Fibroblast of peridontal ligament (primary cell): ENCODE measurements around the gene KLHL10.
"Not testable (repeated sequence)": the region's sequence is repeated elsewhere in the genome, so short reads cannot be mapped to it uniquely, and the experiment has no call there.

Experiments
- DNase-seq: peaks from one replicate; pipeline ENCODE4 v3.0.0-alpha.2; 2010; ENCODE audit errors: extremely low read depth

KLHL10 gene

GRCh38 chr17:41813152-41813680 lies 24.4 kb upstream of the KLHL10 start:
- DNase-seq, result no peak

GRCh38 chr17:41813699-41814124 lies 23.9 kb upstream of the KLHL10 start:
- no peak for DNase-seq

- DNase-seq, result peak; percentile 55
Measured at GRCh38 chr17:41814195-41814594, 23.4 kb upstream of the KLHL10 start.

- no peak for DNase-seq
Measured at GRCh38 chr17:41816637-41817320, 20.8 kb upstream of the KLHL10 start.

DNA sequence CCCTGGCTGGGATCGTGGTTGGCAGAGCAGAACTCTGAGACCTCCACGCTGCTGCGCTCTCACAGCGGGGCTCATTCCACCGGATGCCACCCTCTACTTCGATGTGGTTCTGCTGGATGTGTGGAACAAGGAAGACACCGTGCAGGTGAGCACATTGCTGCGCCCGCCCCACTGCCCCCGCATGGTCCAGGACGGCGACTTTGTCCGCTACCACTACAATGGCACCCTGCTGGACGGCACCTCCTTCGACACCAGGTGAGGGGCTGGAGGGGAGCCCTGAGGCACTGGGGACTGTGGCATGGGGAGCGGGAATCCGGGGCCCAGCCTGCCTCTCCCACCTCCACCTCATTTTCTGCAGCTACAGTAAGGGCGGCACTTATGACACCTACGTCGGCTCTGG lies 19.6 kb upstream of the KLHL10 start:
- DNase-seq, result no peak

GRCh38 chr17:41821776-41822175 lies 15.8 kb upstream of the KLHL10 start:
- DNase-seq, result no peak

- no peak for DNase-seq
Measured at GRCh38 chr17:41822216-41823140, 15.1 kb upstream of the KLHL10 start.

GRCh38 chr17:41823141-41823524 lies 14.5 kb upstream of the KLHL10 start:
- no peak for DNase-seq

- DNase-seq, result no peak
Measured at GRCh38 chr17:41823580-41823979, 14.0 kb upstream of the KLHL10 start.

DNA sequence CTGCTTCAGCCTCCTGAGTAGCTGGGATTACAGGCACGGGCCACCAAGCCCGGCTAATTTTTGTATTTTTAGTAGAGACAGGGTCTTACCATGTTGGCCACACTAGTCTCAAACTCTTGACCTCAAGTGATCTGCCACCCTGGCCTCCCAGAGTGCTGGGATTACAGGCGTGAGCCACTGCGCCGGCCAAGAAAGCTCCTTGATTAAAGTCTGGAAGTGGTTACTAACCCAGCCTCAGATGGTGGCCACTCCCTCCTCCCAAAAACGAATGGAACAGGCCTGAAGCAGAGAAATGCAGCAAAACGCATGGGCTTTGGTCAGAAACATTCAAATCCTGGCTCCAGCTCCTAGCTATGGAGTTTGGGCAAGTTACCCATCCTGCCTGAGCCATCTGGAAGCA lies 13.5 kb upstream of the KLHL10 start:
- DNase-seq, result peak; percentile 79

- DNase-seq, result no peak
Measured at GRCh38 chr17:41825175-41825845, 12.3 kb upstream of the KLHL10 start.

- DNase-seq, result not testable (repeated sequence)
Measured at GRCh38 chr17:41829961-41830360, 7.7 kb upstream of the KLHL10 start.

- no peak for DNase-seq
Measured at GRCh38 chr17:41835214-41835799, 2.3 kb upstream of the KLHL10 start.

GRCh38 chr17:41835800-41836549 lies 1.6 kb upstream of the KLHL10 start, which contains the start of gene NT5C3B:
TSS of gene NT5C3B (minus strand) at chr17:41836232. CDS start at chr17:41836193, 39 bp downstream.
- DNase-seq, result no peak

DNA sequence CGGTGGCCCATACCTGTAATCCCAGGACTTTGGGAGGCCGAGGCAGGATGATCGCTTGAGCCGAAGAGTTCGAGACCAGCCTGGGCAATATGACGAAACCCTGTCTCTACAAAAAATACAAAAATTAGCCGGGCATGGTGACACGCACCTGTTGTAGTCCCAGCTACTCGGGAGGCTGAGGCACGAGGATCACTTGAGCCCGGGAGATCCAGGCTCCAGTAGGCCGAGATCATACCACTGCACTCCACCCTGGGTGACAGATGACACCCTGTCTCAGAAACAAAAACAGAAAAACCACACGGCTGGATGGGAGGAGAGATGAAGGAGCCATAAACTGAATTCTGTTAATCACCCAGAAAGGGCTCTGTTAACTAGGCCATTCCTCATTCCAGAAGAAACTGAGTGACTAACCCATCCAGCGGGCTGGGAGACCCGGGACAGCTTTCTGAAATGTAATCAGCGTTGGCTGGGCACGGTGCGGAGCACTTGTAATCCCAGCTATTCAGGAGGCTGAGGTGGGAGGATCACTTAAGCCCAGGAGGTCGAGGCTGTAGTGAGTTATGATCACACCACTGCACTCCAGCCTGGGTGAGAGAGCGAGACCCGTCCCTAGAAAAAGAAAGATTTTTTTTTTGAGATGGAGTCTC lies 952 bp upstream of the KLHL10 start:
- DNase-seq, result no peak

DNA sequence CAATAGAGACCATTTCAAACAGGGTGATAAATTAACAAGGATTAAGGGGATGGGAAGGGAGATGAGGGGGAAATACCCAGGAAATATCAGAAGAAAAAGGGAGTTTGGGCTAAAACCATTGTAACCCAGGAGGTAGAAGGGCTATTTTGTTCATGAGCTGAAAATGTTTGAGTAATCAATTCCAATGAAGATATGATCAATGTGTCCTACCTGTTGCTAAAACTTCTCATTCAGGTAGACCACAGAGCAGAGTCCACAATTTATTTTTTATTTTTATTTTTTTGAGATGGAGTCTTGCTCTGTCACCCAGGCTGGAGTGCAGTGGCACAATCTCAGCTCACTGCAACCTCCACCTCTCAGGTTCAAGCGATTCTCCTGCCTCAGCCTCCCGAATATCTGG lies 1.8 kb downstream of the KLHL10 start:
- DNase-seq, result not testable (repeated sequence)

GRCh38 chr17:41840781-41841180 lies 3.2 kb downstream of the KLHL10 start:
- not testable (repeated sequence) for DNase-seq

DNA sequence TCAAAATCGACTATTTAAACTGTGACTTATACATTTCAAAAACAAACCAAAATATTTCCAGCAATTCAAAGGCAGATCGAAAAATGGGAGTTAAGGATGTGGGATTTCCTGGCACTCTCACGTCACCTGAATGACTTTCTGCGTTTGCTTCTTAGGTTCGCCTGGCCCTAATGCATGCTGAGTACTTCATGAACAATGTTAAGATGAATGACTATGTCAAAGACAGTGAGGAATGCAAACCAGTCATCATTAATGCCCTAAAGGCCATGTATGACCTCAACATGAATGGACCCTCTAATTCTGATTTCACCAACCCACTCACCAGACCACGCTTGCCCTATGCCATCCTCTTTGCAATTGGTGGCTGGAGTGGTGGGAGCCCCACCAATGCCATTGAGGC lies 7.3 kb downstream of the KLHL10 start:
- no peak for DNase-seq

DNA sequence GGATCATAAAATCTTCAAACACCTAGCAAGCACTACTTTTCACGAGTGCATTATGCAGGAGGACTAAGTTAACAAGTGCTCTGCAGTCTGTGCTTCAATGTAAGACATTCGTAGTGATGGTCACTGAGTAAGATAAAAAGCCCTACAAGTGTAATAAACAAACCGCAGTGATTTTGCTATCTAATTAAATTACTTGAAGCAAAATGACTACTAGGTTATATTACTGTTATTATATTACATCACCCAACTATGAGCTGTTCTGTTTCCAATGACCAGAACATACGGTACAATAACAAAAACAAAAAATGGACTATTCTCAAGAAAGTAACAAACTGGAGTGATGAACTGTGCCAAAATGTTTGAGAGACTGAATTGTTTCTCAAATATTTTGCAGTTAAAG lies 11.2 kb downstream of the KLHL10 start:
- DNase-seq, result peak; percentile 56

GRCh38 chr17:41849251-41849990 lies 11.8 kb downstream of the KLHL10 start:
- DNase-seq, result no peak
